Esophagus muscularis mucosa (tissue), 3 donors: ENCODE measurements around the gene SCO2.

ENCODE experiments used
- CTCF ChIP-seq, 3 experiments: fragments of 200-600 bp in 2 of 3; fragments of 450-650 bp in 1 of 3; sonication (generic) in 2 of 3; IDR thresholded peaks; one replicate each; pipeline ENCODE4 v1.5.1; 2017 to 2019; ENCODE audit warnings: antibody characterized with exemption in 3 of 3, mild to moderate bottlenecking in 2 of 3, moderate library complexity in 1 of 3
- POLR2A ChIP-seq: fragments of 450-650 bp; IDR thresholded peaks from one replicate; pipeline ENCODE4 v1.6.1; 2017; ENCODE audit warnings: antibody characterized with exemption, moderate library complexity, mild to moderate bottlenecking, low read depth
- POLR2AphosphoS5 ChIP-seq, 2 donors: sonication (generic); formaldehyde crosslinking; IDR thresholded peaks; one replicate each; pipeline ENCODE4 v1.6.1; 2017; ENCODE audit warnings: antibody characterized with exemption in 2 of 2

- TF ChIP-seq CTCF (IDR thresholded peaks at IDR 0.05) (no peak), POLR2A (no peak), POLR2AphosphoS5 (IDR thresholded peaks at IDR 0.05) (no peak)
Observed at GRCh38 chr22:50544746-50545253, 19.4 kb upstream of the SCO2 start.
